Psoas muscle (tissue), 8 donors: ENCODE data around the gene HS1BP3. TPM values are rescaled to one million over a fixed set of nuclear protein-coding genes. Genes with fewer than 3 reads are reported as not detected.

Source experiments
- ATAC-seq, 4 donors: fragments of 200-7000 bp; cut with Tn5 transposase; one replicate each; pipeline ENCODE4 v1.9.1; 2020; ENCODE audit warnings: moderate library complexity in 3 of 4, mild to moderate bottlenecking in 2 of 4
- DNase-seq, 2 donors: peaks; one replicate each; pipeline ENCODE4 v3.0.0-alpha.2; 2020
- H3K27ac ChIP-seq: fragments of 200-600 bp; one replicate; pipeline ENCODE4 v1.8.0; 2022
- H3K27me3 ChIP-seq, 3 donors: fragments of 200-600 bp in 1 of 3; one replicate each; pipeline versions ENCODE4 v1.6.1 to v1.8.0; 2013 to 2022; ENCODE audit warnings: low read length in 2 of 3, mild to moderate bottlenecking in 2 of 3, moderate library complexity in 1 of 3; ENCODE audit not compliant: insufficient read depth in 3 of 3
- H3K36me3 ChIP-seq, 2 donors: fragments of 200-600 bp in 1 of 2; one replicate each; pipeline versions ENCODE4 v1.6.1 to v1.8.0; 2013 to 2022; ENCODE audit warnings: low read depth in 1 of 2, mild to moderate bottlenecking in 1 of 2, moderate library complexity in 1 of 2; ENCODE audit not compliant: insufficient read depth in 1 of 2
- H3K4me1 ChIP-seq: fragments of 200-600 bp; one replicate; pipeline ENCODE4 v1.8.0; 2022
- H3K4me3 ChIP-seq: fragments of 200-600 bp; one replicate; pipeline ENCODE4 v1.8.0; 2022; ENCODE audit warnings: mild to moderate bottlenecking
- H3K9me3 ChIP-seq: fragments of 200-600 bp; one replicate; pipeline ENCODE4 v1.8.0; 2022
- CTCF ChIP-seq: fragments of 200-600 bp; IDR thresholded peaks from one replicate; pipeline ENCODE4 v1.8.0; 2022; ENCODE audit warnings: antibody characterized with exemption
- WGBS, 3 donors: extraction: QIAGEN DNeasy Blood & Tissue Kit; methylation state at CpG; one replicate each; pipeline versions ENCODE4 v1.1.6 to v1.1.7; 2013; 5-methylcytosine and 5-hydroxymethylcytosine counted together
- intact Hi-C, 2 donors: fragments of 100-400 bp; cut with DNase I; formaldehyde crosslinking; loops; one replicate each; pipeline versions ENCODE4 v1.11.0 to v1.14.2; 2022
- polyA plus RNA-seq, 3 donors: library from polyadenylated mRNA; stranded (reverse); fragments of 200-250 nt; gene quantifications; one replicate each; pipeline ENCODE4 v1.2.3, GENCODE V29; 2013
- total RNA-seq, 4 donors: library from RNA; stranded (reverse); fragmentation: NEBNext Ultra II Directional in 2 of 4; extraction: Animal tissue kit (Norgen Biotek cat#: 25700) in 2 of 4; gene quantifications; one replicate each; pipeline versions ENCODE4 v1.2.1 to v1.2.4, GENCODE V29; 2021 to 2023
- donor health status: healthy with polysubstance abuse.
- donor health status: DM: no; HTN: no; CAD: no; lungs with moderate emphysema.
- donor health status: Bipolar disorder and iron deficiency.
- donor health status: healthy.
- donor health status: DM: yes; HTN: yes; CAD: no.
- donor health status: DM: no; HTN: no; CAD: no.
- donor health status: DM: no; HTN: no; CAD: no.
- donor health status: DM: yes; HTN: yes; CAD: no.

The HS1BP3 gene
- total and polyA plus RNA-seq, 7 donors, result 9.2 to 20.6 (median 12.1) TPM

- no peak for TF ChIP-seq CTCF
- intact Hi-C loops, result loop anchor here (2.0 to 5.0 kb wide), 2 partner anchors 81 to 82 kb away; no protein-coding TSS in a partner anchor
- DNase-seq (peak in 1 of 2 donors; percentile 66), ATAC-seq (no peak)
- H3K36me3 ChIP-seq, result peaks cover 0 to 27% of the 10 kb centered on the region in 2 donors
- no peaks in the 10 kb centered on the region for H3K27me3 ChIP-seq
- peak overlapping the region; percentile 88 for H3K27ac ChIP-seq
- no peak overlapping the region for H3K4me3 ChIP-seq
- peaks cover 66% of the 10 kb centered on the region for H3K4me1 ChIP-seq
- H3K9me3 ChIP-seq, result no peaks in the 10 kb centered on the region
- 81 to 92% (median 83%) methylated on average over 13 of the region's 13 CpGs for WGBS, 3 donors
Observed at GRCh38 chr2:20619624-20620024, 31.3 kb downstream of the HS1BP3 start.

- peaks cover 0 to 21% of the 10 kb centered on the region in 2 donors for H3K36me3 ChIP-seq
- H3K27ac ChIP-seq, result peak overlapping the region; percentile 88
- intact Hi-C loops, result loop anchor here in 1 of 2 donors (2.0 kb wide), 1 partner anchor 80 kb away; no protein-coding TSS in a partner anchor
- 58 to 82% (median 73%) methylated on average over 13 to 15 of the region's 15 CpGs for WGBS, 3 donors
- H3K4me1 ChIP-seq, result peaks cover 73% of the 10 kb centered on the region
- H3K4me3 ChIP-seq, result no peak overlapping the region
- DNase-seq (peak in 1 of 2 donors; percentile 57), ATAC-seq (no peak)
- H3K9me3 ChIP-seq, result no peaks in the 10 kb centered on the region
- no peak for TF ChIP-seq CTCF
- H3K27me3 ChIP-seq, result no peaks in the 10 kb centered on the region
Observed at GRCh38 chr2:20618886-20619521, 31.9 kb downstream of the HS1BP3 start.

DNA sequence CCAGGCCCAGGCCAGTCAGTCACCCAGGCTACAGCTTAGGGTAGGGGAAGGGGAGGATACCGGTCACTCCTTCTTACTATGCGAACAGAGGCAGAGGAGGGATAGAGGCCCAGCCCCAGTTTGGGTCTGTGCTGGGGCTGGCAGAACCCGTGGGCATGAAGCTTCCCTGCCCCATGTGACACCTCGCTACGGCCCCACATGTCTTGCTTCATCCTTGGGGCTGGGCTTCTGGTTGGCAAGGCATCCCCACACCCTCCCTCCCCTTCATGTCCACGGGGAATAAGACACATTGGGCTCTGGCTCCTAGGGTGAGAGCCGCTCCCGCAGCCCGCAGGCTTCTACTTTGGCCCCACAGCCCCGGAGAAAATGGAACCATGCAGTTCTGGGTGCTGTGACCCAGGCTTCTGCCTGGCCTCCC lies 32.4 kb downstream of the HS1BP3 start:
- TF ChIP-seq CTCF, result no peak
- H3K9me3 ChIP-seq, result no peaks in the 10 kb centered on the region
- DNase-seq (peak; percentile 65 to 82), ATAC-seq (peak; percentile 7 to 51 (median 20))
- H3K27ac ChIP-seq, result peak overlapping the region; percentile 88
- no peaks in the 10 kb centered on the region for H3K27me3 ChIP-seq
- H3K4me3 ChIP-seq, result no peak overlapping the region
- intact Hi-C loops, result loop anchor here in 1 of 2 donors (2.0 kb wide), 1 partner anchor 80 kb away; no protein-coding TSS in a partner anchor
- H3K4me1 ChIP-seq, result peaks cover 75% of the 10 kb centered on the region
- peaks cover 0 to 16% of the 10 kb centered on the region in 2 donors for H3K36me3 ChIP-seq
- WGBS, 3 donors, result 38 to 60% (median 40%) methylated on average over 9 to 10 of the region's 10 CpGs

DNA sequence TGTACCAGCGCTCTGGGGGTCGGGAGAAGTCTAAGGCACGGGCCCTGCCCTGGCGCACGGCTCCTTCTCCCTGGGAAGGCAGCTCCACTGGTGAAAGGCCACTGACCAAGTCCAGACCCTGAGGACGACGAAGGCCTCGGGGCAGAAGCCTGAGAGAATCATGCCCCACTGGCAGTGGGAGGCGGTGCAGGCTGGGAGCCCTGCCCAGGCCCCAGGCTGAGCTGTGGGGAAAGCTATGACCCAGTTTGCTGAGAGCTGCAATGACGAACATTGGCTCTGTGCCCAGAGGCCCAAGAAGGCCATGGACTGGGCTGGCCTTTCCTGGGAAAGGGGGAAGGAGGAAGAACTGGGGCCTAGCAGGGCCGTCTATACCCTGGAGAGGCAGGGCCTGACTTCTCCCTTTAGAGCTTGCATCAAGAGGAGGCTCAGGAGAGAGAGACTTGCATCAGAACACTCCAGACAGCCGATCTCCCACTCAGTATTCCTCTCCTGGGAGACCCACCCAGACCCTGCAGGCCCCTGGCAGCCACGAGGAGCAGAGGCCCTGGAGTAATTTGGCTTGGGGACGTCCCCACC lies 32.9 kb downstream of the HS1BP3 start:
- no peaks in the 10 kb centered on the region for H3K9me3 ChIP-seq
- H3K4me3 ChIP-seq, result no peak overlapping the region
- peaks cover 75% of the 10 kb centered on the region for H3K4me1 ChIP-seq
- TF ChIP-seq CTCF, result peak; percentile 76
- H3K27me3 ChIP-seq, result no peaks in the 10 kb centered on the region
- ATAC-seq (peak; percentile 80 to 83 (median 80)), DNase-seq (peak; percentile 98 to 99)
- H3K36me3 ChIP-seq, result peaks cover 0 to 11% of the 10 kb centered on the region in 2 donors
- WGBS, 3 donors, result 19 to 33% (median 20%) methylated on average over 14 of the region's 14 CpGs
- peak overlapping the region; percentile 88 for H3K27ac ChIP-seq
- intact Hi-C loops, result loop anchor here in 1 of 2 donors (2.0 kb wide), 1 partner anchor 79 kb away; no protein-coding TSS in a partner anchor
